ENCODE measurements around the gene KRTAP10-4.
"Not testable (repeated sequence)": the region's sequence is repeated elsewhere in the genome, so short reads cannot be mapped to it uniquely, and the experiment has no call there.

Gene KRTAP10-4

GRCh38 chr21:44599264-44600029, 25.9 kb downstream of the KRTAP10-4 start:
- DNase-seq (ENCODE audit: low read depth in 2 of 2): no peak

GRCh38 chr21:44600118-44600978, 26.8 kb downstream of the KRTAP10-4 start, which contains the start of gene KRTAP10-7:
KRTAP10-7 (plus strand) TSS chr21:44600597; CDS start chr21:44600622, 25 bp downstream.
- not testable (repeated sequence) for DNase-seq (ENCODE audit: low read depth in 2 of 2)

- DNase-seq (ENCODE audit: low read depth in 2 of 2): not testable (repeated sequence)
Observed at GRCh38 chr21:44601091-44601490, 27.6 kb downstream of the KRTAP10-4 start.

DNA sequence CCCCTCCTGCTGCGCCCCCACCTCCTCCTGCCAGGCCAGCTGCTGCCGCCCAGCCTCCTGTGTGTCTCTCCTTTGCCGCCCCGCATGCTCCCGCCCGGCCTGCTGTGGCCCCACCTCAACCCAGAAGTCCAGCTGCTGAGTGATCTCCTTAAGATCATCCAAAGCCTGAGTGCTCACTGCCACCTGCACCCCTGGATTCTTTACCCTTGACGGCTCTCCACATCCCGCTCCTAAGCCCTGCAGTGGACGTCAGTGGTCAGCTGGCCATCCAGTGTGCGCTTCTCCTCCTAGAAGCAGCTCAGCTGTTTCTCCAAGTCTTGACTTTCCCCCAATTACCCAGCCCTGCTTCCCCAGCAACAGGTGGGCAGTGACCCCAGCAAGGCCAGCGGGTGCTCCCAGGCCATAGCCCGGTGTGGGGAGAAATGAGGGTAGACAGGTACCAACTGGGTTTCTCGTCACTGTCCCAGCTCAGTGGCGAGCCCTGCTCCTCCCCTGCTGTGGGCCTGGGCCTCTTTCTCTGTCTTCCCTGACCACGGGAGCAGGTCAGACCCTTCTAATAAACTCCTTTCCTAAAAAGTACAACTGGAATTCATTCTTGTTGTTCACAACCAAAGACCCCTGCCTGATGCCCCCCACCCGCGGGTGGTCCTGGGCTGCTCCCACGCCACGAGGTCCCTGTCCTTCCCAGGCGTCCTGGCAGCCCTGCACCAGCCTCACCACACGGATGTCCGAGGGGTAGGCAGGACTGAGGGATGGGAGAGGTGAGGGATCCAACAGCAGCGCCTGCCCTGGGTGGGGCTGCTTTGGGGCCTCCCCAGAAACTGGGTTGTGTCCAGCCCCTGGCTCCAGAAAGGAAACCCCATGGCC, 28.3 kb downstream of the KRTAP10-4 start:
- DNase-seq (ENCODE audit: low read depth in 2 of 2): no peak

DNA sequence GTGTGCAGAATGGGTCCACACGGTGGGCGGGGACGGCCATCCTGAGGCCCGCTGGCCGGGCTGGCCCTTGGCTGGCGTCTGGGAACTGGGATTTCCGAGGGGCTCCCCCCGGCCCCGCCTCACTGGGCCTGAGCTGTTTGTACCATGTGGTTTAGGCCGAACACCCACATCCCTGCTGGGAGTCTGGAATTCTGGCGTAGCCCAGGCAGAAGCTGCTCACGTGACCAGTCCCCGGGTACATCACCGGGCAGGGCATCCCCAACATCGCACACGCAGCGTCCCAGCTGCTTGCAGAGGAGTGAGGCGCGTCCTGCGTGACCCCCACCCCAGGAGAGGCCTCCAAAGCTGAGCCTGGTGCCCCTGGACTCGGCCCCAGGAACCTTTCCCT, 28.9 kb downstream of the KRTAP10-4 start:
- no peak for DNase-seq (ENCODE audit: low read depth in 2 of 2)

GRCh38 chr21:44603109-44603875, 29.8 kb downstream of the KRTAP10-4 start:
- no peak for DNase-seq (ENCODE audit: low read depth in 2 of 2)

GRCh38 chr21:44603911-44604310, 30.4 kb downstream of the KRTAP10-4 start:
- DNase-seq (ENCODE audit: low read depth in 2 of 2): no peak

DNA sequence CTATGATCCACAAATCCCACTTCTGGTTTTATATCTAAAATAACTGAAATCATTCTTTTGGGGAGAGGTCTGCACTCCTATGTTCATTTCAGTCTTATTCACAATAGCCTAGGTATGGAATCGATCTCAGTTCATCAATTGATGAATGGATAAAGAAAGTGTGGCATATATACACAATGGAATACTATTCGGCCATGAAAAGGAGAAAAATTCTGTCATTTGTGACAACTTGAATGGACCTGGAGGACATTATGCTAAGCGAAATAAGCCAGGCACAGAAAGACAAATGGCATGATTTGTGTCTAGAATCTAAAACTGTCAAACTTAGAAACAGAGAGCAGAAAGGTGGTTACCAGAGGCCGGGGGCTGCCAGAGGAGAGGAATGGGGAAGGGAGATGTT, 33.0 kb downstream of the KRTAP10-4 start:
- DNase-seq (ENCODE audit: low read depth in 2 of 2): no peak

DNA sequence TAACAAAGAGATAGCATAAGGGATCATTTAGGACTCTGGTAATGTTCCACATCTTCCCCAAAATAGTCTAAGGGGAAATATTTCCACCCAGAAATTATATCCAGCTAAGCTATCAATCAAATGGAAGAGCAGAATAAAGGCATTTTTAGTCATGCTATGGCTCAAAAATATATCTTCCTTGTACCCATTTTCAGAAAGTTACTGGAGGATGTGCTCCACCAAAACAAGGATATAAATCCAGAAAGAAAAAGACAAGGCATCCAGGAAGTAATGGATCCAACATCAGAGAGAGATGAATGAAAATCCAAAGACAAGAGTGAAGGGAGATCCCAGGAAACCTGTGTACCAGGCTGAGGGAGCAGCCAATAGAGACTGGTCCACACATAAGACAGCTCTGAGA, 35.7 kb downstream of the KRTAP10-4 start:
- no peak for DNase-seq (ENCODE audit: low read depth in 2 of 2)

GRCh38 chr21:44610157-44610843, 36.8 kb downstream of the KRTAP10-4 start:
- not testable (repeated sequence) for DNase-seq (ENCODE audit: low read depth in 2 of 2)

GRCh38 chr21:44611551-44611950, 38.0 kb downstream of the KRTAP10-4 start:
- no peak for DNase-seq (ENCODE audit: low read depth in 2 of 2)

DNA sequence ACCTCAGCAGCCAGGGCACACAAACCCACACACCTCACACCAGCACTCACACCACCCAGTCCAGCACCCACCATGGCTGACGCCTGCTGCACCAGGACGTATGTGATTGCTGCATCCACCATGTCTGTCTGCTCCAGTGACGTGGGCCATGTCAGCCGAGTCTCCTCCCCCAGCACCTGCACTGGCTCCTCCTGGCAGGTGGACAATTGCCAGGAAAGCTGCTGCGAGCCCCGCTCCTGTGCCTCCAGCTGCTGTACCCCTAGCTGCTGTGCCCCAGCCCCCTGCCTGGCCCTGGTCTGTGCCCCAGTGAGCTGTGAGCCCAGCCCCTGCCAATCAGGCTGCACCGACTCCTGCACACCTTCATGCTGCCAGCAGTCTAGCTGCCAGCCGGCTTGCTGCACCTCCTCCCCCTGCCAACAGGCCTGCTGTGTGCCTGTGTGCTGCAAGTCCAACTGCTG, 38.5 kb downstream of the KRTAP10-4 start, which contains the start of gene KRTAP10-8:
KRTAP10-8 (plus strand) TSS at position 51 of the 458 bp plus-strand sequence; CDS start at position 73, 22 bp downstream.
- no peak for DNase-seq (ENCODE audit: low read depth in 2 of 2)

GRCh38 chr21:44612669-44613229, 39.2 kb downstream of the KRTAP10-4 start:
- DNase-seq (ENCODE audit: low read depth in 2 of 2): no peak

DNA sequence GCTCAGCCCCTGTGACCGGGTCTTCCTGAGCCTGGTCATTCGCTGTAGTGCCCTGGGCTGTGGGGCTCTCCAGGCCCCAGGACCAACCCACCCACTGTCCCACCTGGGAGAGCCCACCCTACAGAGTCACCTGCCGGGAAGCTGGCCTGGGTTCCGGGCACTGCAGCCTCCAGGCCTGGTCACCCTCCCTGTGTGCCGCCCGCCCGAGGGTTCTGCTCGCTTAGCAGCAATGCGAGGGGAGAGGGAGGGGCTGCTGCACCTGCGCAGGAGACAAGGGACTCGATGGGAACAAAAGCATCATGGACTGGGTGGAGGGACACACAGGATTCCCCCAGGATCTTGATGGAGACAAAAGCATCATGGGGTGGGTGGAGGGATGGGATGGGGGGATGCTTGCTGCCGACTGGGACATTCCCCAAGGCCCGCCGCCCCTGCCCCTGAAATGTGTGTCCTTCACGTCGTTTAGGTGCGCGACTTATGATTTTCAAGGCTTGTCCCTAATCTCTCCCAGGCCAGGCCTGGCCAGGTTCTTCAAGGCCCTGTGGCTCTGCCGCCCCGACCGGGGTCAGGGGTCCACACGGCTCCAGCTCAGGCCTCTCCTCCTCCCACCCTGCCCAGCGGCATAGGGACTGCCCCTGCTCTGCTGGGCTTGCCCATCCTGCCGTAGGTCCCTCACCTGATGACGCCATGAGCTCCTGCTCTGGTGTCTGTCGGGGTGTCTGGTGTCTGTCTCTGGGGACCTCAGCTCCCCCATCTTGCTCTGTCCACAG, 40.0 kb downstream of the KRTAP10-4 start:
- DNase-seq (ENCODE audit: low read depth in 2 of 2): no peak

DNA sequence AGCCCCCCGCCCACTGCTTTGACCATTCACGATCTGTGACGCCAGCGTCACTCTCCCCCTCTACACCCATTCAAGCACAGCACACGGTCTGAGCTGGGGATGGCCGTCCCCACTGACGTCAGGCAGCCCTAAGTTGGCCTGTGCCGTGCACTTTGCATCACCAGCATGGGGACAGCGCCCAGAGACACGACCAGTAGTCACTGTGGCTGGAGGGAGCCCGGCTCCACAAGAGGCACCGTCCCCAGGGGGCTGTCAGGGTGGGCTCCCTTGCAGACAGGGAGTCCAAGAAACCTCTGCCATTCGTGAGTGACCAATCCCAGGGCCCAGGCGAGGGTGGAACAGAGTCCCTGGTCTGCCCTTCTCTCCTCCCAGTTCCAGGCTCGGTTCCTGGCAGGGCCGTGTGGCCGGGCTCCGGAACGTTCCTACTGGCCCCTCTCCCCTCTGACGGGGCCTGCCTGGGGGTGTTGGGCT, 40.7 kb downstream of the KRTAP10-4 start:
- DNase-seq (ENCODE audit: low read depth in 2 of 2): no peak

GRCh38 chr21:44614961-44615391, 41.4 kb downstream of the KRTAP10-4 start:
- no peak for DNase-seq (ENCODE audit: low read depth in 2 of 2)

- DNase-seq (ENCODE audit: low read depth in 2 of 2): no peak
Observed at GRCh38 chr21:44615466-44615865, 41.9 kb downstream of the KRTAP10-4 start.

GRCh38 chr21:44615911-44616590, 42.5 kb downstream of the KRTAP10-4 start:
- DNase-seq (ENCODE audit: low read depth in 2 of 2): no peak

Measured in activated CD4-positive, alpha-beta T cell treated with anti-CD3 and anti-CD28 coated beads for 24 hours (primary cell).